Activated CD4-positive, alpha-beta T cell treated with anti-CD3 and anti-CD28 coated beads, Interleukin-10, Interleukin-2, amounts not matched to agents 100 ng/mL and 50 ng/mL, durations not matched to agents 16 hours and 8 hours (primary cell): ENCODE data around the gene KIZ.

ENCODE experiments used
- DNase-seq: peaks from one replicate; pipeline ENCODE4 v3.0.0-alpha.2; 2020

Gene KIZ

GRCh38 chr20:21105429-21106170 is 20.3 kb upstream of the KIZ start:
- no peak for DNase-seq

- no peak for DNase-seq
Observed at GRCh38 chr20:21106171-21107017, 19.5 kb upstream of the KIZ start, which contains the start of gene LINC00237. Gene LINC00237 (minus strand): TSS chr20:21106358.

GRCh38 chr20:21109144-21109543 is 16.7 kb upstream of the KIZ start:
- no peak for DNase-seq

GRCh38 chr20:21110811-21111210 is 15.1 kb upstream of the KIZ start:
- DNase-seq: no peak

GRCh38 chr20:21111416-21111815 is 14.5 kb upstream of the KIZ start:
- DNase-seq: no peak

GRCh38 chr20:21113697-21114096 is 12.2 kb upstream of the KIZ start:
- DNase-seq: no peak

GRCh38 chr20:21114584-21114983 is 11.3 kb upstream of the KIZ start:
- no peak for DNase-seq

GRCh38 chr20:21117521-21117920 is 8.4 kb upstream of the KIZ start:
- no peak for DNase-seq

- no peak for DNase-seq
Observed at GRCh38 chr20:21118138-21118537, 7.7 kb upstream of the KIZ start.

- no peak for DNase-seq
Observed at GRCh38 chr20:21118782-21119181, 7.1 kb upstream of the KIZ start.

- no peak for DNase-seq
Observed at GRCh38 chr20:21124190-21124589, 1.7 kb upstream of the KIZ start.

GRCh38 chr20:21125072-21125848 is 622 bp upstream of the KIZ start:
- no peak for DNase-seq

- DNase-seq: no peak
Observed at GRCh38 chr20:21126581-21126870, 644 bp downstream of the KIZ start.

GRCh38 chr20:21127201-21127981 is 1.5 kb downstream of the KIZ start:
- no peak for DNase-seq

GRCh38 chr20:21129861-21130260 is 4.0 kb downstream of the KIZ start:
- no peak for DNase-seq

- no peak for DNase-seq
Observed at GRCh38 chr20:21133404-21133803, 7.5 kb downstream of the KIZ start.

- DNase-seq: no peak
Observed at GRCh38 chr20:21133917-21134622, 8.2 kb downstream of the KIZ start.

GRCh38 chr20:21134883-21135493 is 9.1 kb downstream of the KIZ start:
- DNase-seq: no peak

GRCh38 chr20:21136015-21136732 is 10.3 kb downstream of the KIZ start:
- DNase-seq: no peak

GRCh38 chr20:21137078-21137477 is 11.2 kb downstream of the KIZ start:
- no peak for DNase-seq
